ENCODE data around the gene USP24. TPM values are rescaled to one million over a fixed set of nuclear protein-coding genes. Genes with fewer than 3 reads are reported as not detected.

Gene USP24, protein sequence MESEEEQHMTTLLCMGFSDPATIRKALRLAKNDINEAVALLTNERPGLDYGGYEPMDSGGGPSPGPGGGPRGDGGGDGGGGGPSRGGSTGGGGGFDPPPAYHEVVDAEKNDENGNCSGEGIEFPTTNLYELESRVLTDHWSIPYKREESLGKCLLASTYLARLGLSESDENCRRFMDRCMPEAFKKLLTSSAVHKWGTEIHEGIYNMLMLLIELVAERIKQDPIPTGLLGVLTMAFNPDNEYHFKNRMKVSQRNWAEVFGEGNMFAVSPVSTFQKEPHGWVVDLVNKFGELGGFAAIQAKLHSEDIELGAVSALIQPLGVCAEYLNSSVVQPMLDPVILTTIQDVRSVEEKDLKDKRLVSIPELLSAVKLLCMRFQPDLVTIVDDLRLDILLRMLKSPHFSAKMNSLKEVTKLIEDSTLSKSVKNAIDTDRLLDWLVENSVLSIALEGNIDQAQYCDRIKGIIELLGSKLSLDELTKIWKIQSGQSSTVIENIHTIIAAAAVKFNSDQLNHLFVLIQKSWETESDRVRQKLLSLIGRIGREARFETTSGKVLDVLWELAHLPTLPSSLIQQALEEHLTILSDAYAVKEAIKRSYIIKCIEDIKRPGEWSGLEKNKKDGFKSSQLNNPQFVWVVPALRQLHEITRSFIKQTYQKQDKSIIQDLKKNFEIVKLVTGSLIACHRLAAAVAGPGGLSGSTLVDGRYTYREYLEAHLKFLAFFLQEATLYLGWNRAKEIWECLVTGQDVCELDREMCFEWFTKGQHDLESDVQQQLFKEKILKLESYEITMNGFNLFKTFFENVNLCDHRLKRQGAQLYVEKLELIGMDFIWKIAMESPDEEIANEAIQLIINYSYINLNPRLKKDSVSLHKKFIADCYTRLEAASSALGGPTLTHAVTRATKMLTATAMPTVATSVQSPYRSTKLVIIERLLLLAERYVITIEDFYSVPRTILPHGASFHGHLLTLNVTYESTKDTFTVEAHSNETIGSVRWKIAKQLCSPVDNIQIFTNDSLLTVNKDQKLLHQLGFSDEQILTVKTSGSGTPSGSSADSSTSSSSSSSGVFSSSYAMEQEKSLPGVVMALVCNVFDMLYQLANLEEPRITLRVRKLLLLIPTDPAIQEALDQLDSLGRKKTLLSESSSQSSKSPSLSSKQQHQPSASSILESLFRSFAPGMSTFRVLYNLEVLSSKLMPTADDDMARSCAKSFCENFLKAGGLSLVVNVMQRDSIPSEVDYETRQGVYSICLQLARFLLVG (N-terminal part only)
- 21.4 and 23.7 TPM in 2 replicates for total RNA-seq (2014; rRNA removed)
- polyA plus RNA-seq (2012) = 6.7 TPM

DNA sequence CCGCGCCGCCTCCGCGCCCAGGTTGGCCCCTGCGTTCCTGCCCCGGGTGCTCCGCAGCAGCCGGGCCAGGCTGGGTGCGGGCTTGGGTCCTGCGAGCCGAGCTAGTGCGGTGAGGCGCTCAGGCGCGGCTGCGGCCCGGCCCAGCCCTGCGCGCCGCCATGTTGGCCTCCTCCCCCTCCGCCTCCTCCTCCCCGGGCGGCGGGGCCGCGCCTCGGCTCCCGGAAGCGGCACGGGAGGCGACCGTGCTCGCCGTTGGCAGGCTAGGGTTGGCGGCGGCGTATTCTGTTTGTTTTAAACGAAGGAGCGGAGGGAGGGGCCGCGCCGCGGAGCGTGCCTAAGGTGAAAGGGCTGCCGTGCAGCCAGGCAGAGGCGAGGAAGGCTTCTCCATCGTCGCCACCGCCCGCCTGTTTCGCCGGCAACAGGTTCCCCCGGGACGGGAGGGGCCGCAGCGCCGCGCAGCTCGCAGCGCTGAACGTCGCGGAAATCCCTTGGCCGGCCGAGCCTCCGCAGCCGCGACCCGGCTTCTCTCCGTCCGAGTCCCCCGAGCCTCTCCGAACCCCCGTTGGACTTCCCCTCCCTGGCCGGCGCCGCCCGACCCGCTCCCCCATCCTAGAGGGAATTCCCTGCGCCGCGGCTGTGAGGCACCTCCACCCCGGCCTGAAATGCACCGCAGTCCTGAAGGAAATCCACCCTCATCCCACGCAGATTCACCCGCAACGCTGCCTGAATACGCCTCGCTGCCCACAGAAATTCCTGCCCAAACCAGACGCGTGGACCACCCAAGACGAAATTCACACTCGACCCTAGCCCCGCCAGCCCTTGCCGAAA lies at the start of gene USP24:
Gene USP24 (minus strand): TSS at position 171 of the 828 bp plus-strand sequence. CDS start 251 bp downstream, outside the sequence.
- DNase-seq (ENCODE audit: low read depth) = peak; percentile 63

GRCh38 chr1:55262822-55263221 lies 47.7 kb upstream of the USP24 start:
- peak; percentile 45 for DNase-seq (ENCODE audit: low read depth)

GRCh38 chr1:55259911-55260609 lies 44.9 kb upstream of the USP24 start:
- no peak for DNase-seq (ENCODE audit: low read depth)

DNA sequence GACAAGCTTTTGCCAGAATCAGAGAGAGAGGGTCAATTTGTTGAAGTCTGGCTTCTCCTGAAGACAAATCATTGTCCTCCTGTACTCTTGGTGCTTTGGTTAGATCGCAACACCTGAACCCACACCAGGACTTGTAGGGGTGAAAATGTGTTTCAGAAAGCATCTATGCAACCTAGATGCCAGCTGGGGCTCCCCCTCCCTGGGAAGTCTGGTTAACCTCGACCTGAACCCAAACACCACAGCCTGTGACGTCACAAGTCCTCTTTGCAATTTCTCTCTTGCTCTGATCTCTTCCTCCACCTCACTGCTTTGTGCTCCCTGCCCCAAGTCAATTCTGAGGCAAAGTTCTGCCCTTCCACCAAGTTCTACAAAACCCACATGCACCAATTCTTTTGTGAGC lies 42.8 kb upstream of the USP24 start:
- DNase-seq (ENCODE audit: low read depth) = no peak

DNA sequence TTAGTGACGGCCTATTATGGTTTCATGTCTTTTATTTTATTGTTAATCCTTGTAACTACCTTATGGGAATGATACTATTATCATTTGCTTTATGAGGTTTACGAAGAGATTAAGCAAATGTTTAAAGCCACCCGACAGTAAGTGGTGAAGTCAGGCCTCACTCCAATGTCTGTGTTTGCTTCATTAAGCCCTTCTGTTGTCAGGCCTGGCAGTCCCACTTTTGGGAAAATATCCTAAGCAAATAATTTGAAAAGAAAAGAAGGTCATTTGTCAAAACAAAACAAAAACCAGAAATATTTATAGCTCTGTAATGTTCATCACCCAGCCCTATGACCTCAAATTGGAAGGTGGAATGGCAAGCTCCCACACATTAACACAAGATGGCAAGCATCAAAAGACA lies 40.7 kb upstream of the USP24 start:
- DNase-seq (ENCODE audit: low read depth) = no peak

DNA sequence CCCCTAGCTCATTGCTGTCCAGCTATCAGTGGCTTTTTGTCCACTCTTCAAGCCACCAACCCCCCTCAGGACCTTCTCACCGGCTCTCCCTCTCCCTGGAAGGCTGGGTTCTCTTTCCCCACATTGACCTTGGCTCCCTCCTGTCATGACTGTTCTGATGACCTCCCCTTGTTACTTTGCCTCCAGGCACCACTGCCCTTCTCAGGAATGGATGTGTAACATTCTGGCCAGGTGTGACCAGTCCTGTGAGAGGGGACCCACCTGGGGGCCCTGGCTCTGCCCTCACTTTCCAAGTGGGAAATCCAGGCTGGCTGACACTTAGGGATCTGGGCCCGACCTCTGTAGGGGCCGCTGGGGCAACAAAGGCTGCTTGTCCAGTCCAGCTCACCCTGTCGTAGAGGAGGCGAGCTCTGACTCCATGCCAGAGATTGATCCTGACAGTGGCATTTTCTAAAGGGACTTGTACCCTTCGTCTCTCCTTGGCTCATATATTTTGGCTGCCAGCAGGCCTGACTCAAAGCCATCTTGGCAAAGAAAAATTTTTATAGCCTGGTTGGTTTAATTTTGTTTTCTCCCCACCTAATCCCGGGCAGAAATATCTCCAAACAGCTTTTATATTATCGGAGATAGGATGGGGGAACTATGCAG lies 37.9 kb upstream of the USP24 start:
- no peak for DNase-seq (ENCODE audit: low read depth)

GRCh38 chr1:55250399-55251075 lies 35.4 kb upstream of the USP24 start:
- DNase-seq (ENCODE audit: low read depth) = no peak

GRCh38 chr1:55249646-55250398 lies 34.7 kb upstream of the USP24 start:
- DNase-seq (ENCODE audit: low read depth) = no peak

DNA sequence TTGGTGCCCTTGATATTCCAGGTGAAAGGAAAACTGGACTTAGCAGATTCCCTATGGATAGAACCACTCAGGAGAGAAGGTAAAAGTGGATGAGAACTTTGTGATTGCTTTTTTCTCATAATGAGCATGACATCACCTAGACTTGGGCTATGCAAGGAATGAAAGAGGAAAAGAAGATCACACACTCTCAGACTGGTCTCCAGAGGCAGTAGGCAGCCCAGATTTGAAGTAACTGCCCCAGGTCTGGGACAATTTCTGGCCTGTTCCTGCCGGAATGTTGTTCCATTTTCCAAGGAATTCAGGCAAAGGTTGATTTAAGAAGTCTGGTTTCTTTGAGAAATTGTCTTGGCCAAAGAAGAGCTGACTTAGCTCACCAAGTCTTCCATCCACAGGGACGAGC lies 31.7 kb upstream of the USP24 start:
- DNase-seq (ENCODE audit: low read depth) = no peak

GRCh38 chr1:55246331-55246730 lies 31.2 kb upstream of the USP24 start:
- DNase-seq (ENCODE audit: low read depth) = no peak

GRCh38 chr1:55245781-55246180 lies 30.6 kb upstream of the USP24 start:
- DNase-seq (ENCODE audit: low read depth) = no peak

DNA sequence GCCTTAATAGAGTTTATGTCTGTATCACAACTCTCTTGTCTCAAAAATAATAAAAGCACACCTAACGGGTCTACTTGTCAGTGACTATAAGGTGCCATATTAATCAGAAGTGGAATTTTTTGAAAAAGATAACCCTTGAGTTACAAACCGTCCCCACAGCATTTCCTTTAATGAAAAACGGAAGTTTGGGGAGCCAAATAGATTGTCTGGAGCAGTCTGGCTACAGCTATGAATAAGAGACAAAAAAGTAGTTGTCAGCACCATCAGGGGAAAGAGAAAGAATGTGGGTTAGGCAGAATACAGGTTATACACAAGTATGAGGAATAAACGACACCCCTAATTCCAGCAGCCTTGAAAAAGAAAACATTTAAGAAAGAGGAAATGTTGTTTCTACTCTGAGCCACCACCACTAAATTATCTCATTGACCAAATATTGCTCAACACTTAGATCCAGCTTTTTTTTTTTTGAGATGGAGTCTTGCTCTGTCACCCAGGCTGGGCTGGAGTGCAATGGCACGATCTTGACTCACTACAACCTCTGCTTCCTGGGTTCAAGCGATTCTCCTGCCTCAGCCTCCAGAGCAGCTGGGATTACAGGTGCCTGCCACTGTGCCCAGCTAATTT lies 29.4 kb upstream of the USP24 start:
- peak; percentile 15 for DNase-seq (ENCODE audit: low read depth)

DNA sequence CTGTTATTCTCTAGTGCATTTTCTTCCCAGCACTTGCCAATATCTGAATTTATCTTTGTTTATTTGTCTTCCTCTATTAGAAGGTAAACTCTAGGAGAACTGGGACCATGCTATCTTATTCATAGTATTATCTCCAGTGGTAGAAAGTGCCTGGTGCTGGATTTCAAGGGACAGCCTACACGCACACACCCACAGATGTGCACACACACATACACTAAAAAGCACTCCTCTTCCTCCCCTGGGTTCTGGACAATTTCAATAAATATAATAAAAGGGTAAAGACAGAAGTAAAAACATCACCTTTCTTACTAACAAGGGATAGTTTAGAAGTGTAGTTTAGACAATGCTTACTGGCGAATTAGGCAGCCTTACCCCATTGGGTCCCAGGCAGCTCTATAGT lies 28.5 kb upstream of the USP24 start:
- DNase-seq (ENCODE audit: low read depth) = no peak

DNA sequence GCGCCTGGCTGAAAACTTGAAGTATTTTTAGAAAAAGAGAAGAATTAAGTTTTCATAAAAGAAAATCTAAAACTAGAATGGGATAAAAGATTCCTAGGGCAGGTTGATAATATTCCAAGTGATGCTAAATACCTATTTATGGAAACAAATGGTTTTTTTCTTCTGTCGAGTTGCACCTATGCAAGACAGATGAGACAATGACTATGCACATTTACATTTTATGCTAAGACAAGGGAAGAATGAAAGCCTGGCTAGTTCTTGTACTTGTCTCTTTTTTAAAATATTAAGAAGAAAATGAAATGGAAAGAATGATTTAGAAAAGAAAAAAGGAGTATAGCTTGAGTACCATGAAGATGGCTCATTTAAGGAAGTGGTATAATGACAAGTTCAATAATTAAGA lies 24.4 kb upstream of the USP24 start:
- DNase-seq (ENCODE audit: low read depth) = no peak

GRCh38 chr1:55235722-55236121 lies 20.6 kb upstream of the USP24 start:
- DNase-seq (ENCODE audit: low read depth) = peak; percentile 62

DNA sequence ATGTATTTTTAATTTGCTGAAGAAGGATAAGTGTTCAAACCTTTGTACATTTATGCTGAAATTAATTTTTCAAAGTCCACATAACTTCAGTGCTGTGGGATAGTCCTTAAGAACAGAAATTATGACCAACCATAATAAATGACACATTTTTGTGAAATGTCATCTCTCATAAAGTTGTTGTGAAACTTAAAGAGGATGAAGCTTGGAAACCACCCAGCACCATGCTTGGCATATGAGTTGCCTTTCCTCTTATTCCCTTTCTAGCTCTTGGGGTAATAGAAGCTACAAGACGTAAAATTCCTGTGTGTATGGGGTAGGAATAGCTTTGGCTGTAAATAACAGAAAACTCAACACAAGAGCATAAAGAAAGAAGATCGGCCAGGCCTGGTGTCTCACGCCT lies 18.9 kb upstream of the USP24 start:
- DNase-seq (ENCODE audit: low read depth) = peak; percentile 31

GRCh38 chr1:55233145-55233777 lies 18.1 kb upstream of the USP24 start:
- peak; percentile 63 for DNase-seq (ENCODE audit: low read depth)
